GM19351 (cell line): Measurements from ENCODE around the gene SVBP.

ENCODE experiments used
- ATAC-seq: cut with Tn5 transposase; IDR thresholded peaks from one replicate; pipeline ENCODE4 v1.9.1; 2021; ENCODE audit warnings: mild to moderate bottlenecking, moderate library complexity; ENCODE audit not compliant: unreplicated experiment

Gene SVBP

GRCh38 chr1:42765832-42766740 lies 51.1 kb downstream of the SVBP start:
- ATAC-seq: peak; percentile 27

GRCh38 chr1:42765269-42765668 lies 51.9 kb downstream of the SVBP start:
- ATAC-seq: no peak

DNA sequence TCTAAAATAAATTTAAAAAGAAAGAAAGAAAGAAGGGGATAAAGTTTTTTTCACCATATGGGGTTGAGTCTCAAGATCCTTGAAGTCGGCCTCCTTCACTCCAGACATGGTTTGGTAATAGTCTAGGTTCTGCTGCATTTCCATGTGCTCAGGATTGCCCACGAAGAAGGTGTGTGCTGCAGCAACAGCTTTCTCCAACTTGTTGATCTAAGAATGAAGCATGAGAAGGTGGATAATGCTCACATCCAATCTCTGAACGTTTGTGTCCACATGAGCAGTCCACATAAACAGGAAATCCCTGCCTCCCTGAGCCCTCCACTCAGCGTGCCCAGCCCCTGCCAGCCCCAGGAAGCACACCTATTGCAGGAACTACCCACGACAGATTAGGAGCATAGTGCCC lies 54.9 kb downstream of the SVBP start:
- no peak for ATAC-seq

- no peak for ATAC-seq
These were observed 55.6 kb downstream of the SVBP start for GRCh38 chr1:42761567-42761966.

DNA sequence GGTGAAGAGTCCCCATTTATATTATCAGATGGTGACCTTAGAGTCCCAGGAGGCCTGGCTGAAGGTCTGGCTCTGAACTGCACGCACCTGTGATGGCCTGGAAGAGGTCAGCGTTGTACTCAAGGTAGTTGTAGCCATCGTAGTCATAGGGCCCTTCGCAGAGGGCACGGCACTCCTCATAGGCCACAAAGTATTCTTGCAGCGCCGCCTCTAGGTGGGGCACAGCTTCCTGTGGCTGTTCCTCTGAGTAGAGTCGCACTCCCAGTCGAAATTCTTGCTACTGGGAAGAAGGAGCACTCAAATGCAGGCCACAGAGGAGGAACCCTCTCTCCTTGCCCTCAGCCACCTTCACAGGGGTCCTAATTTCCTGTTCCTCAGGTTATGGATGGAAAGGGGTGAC lies 58.1 kb downstream of the SVBP start:
- ATAC-seq: no peak

DNA sequence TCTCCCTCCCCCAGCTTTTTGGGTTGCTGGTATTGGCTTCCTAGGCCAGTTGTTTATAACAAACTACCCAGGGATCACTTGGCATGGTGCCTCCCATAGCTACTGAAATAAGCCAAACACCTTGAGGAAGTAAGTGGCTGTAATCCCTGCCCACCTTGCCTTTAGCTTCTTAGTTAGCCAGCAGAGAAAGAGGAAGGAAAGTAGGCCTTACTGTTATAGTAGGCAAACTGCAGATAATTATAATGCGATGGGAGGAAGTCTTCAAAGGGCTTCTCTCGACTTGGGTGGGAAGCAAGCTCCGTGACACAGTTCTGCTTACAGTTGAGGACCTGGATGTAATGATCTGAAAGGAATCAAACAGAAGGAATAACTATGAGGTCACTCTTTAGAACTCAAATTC lies 58.6 kb downstream of the SVBP start:
- ATAC-seq: no peak

GRCh38 chr1:42757892-42758275 lies 59.3 kb downstream of the SVBP start:
- no peak for ATAC-seq
